Retina (tissue), 1 donor: Measurements from ENCODE around the gene CIPC.

Experiments
- DNase-seq: peaks from one replicate; pipeline ENCODE4 v3.0.0-alpha.2; 2016

Gene CIPC

DNA sequence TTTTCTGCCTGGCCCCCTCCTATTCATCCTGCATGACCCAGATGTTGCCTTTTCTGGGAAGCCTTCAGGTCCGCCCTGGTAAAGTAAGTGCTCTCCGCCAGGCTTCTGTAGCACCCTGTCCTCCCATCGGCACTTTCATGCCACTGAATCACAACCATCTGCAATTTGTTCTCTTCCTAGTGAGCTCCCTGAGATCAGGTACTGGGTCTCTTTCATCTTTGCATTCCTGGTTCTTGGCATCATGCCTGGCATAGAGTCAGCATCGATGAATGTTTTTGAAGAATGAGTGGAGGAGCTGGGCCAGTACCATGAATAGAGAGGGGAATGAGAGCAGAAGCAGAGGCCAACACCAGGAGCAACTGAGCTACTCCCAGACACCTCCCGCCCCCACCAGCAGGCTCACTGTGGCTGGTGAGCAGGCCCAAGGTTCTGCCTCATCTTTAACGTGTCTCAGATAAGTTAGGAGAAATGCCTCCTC, 30.4 kb downstream of the CIPC start:
- no peak for DNase-seq

- no peak for DNase-seq
These were observed 32.3 kb downstream of the CIPC start for GRCh38 chr14:77130386-77130785.

- DNase-seq: no peak
These were observed 33.1 kb downstream of the CIPC start for GRCh38 chr14:77131206-77131605.

- no peak for DNase-seq
These were observed 33.9 kb downstream of the CIPC start for GRCh38 chr14:77131871-77132486.

GRCh38 chr14:77133720-77134338, 35.8 kb downstream of the CIPC start:
- peak; percentile 74 for DNase-seq

DNA sequence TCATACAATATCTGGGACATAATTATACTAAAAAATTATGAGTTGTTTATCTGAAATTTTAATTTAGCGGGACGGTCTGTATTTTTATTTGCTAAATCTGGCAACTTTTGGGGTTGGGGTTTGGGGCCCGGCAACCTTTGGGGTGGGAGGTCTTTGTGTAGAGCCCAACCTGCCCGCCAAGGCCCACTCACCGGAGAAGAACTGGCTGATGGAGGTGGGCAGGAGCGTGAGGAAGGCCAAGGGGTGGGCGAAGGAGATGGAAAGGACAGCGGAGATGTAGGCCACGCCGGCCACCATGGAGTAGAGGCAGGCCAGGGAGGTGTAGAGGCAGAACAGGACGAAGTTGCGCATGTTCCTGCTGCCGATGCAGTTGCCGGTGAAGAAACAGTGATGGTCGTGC, 41.0 kb downstream of the CIPC start:
- DNase-seq: no peak

DNA sequence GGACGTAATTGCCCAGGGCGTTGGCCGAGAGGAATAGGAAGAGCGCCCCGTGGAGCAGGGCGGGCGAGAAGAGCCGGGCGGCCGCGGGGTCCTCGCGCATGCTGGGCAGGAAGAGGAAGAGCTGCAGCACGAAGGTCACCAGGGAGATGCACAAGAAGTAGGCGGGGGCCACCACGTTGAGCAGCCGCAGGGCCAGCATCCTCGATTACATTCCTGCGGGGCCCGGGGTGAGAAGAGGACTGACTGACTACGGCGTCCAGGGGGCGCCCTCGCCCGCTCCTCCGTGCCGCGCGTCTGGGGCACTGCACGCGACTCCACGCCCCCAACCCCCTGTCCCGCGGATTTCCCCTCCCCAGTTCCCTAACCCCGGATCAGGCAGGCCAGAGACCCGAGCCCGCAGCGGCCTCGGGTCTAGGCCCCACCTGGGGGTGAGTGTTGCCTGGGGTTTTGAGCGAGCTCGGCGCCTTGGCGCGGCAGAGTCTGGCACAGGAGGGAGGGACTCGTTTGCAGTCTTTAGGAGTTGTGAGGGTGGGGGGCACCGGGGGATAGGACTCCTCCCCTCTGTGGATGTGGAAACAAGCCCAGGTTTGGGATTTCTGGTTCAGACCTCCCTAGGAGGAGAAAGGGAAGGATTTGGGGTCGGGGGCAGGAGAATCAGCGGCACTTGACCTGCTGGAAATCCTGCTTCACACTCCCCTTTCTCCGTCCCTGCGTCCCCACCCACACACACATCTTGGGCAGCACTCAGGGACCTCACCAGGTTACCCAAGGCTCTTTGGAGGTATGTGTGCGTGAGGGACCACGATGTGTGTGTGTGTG, 41.7 kb downstream of the CIPC start:
- peak; percentile 72 for DNase-seq

GRCh38 chr14:77140359-77141213, 42.5 kb downstream of the CIPC start:
- DNase-seq: no peak

GRCh38 chr14:77141214-77142004, 43.4 kb downstream of the CIPC start, which contains the start of gene ZDHHC22:
ZDHHC22 (minus strand) TSS chr14:77141791; CDS start chr14:77139738, 2,053 bp downstream.
- DNase-seq: peak; percentile 93

GRCh38 chr14:77142005-77142800, 44.1 kb downstream of the CIPC start:
- no peak for DNase-seq

DNA sequence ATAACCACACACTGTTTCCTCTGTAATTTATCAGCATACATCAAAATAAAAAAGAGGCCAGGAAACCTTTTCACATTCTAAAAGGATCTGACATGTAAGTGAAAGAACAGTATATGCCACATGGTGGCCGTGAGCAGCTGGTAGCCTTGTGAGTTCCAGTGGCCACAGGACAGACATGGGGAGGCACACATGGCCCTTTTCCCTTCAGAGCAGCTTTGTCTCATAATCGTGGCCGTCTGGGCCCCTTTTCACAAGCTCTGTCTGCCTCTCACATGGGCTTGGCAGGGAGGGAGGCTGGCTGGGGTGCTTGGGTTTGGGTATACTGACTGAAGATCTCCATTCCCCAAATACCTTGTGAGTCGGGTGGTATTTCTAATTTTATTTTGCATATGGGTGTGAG, 45.0 kb downstream of the CIPC start:
- peak; percentile 51 for DNase-seq

DNA sequence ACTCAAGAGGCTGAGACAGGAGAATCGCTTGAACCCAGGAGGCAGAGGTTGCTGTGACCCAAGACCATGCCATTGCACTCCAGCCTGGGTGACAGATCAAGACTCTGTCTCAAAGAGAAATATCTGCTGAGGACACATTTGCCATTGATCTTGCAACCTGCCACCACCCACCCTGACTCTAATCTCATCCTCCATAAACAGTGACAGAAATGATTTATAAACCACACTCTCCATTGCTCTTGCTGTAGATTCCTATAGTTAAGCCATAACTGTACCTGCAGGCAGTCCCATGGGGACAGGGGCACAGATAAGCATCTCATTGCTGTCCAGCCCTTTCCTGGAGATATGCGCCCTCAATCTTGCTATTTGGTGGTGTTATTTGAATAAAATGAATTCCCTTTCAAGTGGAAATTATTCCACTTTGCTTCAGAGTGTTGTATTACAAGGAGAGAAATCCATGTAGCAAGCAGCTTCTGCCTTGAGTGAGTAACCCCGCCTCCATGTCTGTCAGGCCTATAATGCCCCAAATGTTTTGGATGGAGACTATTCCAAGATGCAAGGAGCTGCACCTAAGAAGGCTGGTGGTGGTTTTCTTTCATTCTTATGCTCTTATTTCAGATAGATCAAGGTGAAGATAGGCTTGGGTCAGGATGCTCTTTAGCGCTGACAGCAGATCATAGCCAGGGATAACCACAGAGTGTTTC, 46.5 kb downstream of the CIPC start:
- DNase-seq: no peak

DNA sequence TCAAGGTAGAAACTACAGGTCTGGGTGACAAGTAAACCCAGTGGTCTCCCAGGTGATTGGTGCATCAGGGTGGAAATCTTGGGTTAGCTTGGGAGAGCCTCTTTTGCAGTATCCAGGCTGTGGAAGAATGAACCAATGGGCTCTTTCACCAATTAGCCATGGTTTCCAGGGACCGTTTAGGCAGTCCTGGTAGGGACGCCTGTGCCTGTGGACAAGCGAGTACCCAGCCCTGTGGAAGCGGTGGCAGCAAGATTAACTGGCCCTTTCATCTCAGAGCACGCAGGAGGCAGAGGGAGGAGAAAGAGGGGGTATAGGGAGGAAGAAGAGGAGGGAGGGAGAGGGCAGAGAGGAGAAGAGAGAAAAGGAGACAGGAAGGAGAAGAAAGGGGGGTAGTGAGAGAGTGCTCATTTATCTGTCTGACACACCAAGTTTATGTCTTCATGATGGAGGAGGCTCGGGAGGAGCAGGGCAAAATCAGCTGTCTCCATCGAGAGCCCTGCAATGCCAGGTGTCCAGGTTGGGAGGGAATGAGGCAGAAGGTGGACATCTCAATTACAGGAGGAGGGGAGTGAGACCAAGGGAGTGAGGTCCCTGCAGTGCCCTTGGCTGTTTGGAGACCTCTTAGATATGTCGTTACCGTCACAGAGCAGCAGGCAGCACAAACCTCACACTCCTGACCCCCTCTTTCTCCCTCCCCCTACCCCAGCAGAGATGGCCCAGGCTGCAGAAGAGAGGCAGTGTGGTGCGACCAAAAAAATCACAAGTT, 48.1 kb downstream of the CIPC start:
- no peak for DNase-seq

- DNase-seq: no peak
These were observed 50.6 kb downstream of the CIPC start for GRCh38 chr14:77148510-77149231.

- peak; percentile 51 for DNase-seq
These were observed 53.2 kb downstream of the CIPC start for GRCh38 chr14:77151245-77151644.

DNA sequence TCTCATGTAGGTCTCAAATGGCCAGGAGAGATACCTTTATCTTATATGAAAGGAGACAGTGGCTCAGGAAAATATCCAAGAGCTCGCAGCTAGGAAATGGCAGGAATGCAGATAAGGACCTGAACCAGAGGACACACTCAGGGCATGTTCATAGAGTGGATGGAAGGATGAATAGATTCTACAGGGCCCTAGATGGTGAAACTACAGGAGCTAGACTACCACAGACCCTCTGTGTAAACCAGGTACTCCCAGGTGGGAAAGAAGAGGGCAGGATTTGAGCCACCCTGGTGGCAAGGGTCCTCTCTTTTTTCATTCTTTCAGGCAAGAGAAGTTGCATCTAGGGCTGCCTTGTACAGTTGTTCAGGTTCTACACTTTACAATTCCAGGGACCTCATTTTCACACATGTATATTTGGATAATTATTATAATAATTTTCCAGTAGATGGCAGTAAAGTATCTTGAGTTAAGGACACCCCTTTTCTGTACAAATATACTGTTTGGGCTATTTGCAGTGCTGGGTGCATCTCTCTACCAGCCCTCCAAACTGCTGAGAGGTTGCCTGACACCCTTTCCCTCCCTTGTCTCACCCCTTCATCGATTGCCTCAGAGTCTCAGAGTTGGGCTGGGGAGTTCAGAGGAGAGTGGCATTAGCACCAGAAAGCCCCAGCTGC, 54.0 kb downstream of the CIPC start:
- no peak for DNase-seq

- DNase-seq: no peak
These were observed 55.7 kb downstream of the CIPC start for GRCh38 chr14:77153802-77154201.

- peak; percentile 43 for DNase-seq
These were observed 56.4 kb downstream of the CIPC start for GRCh38 chr14:77154421-77154820.
